HCT116 (cell line): ENCODE measurements around the gene HOXC12. TPM values are rescaled to one million over a fixed set of nuclear protein-coding genes. Genes with fewer than 3 reads are reported as not detected.

ENCODE experiments used
- ATAC-seq: fragments of 200-7000 bp; cut with Tn5 transposase; 2 replicates; pipeline ENCODE4 v1.9.1; 2020; ENCODE audit warnings: mild to moderate bottlenecking, moderate library complexity
- BruUV-seq: library from RNA; stranded (reverse); fragments of 400-500 nt; replicated peaks from 2 replicates; lab custom pipeline; 2021; lab: Mats Ljungman, UMichigan
- CTCF ChIA-PET: fragments of 300-600 bp; sonication (Branson Sonifier 250); formaldehyde crosslinking; loops from one replicate; lab custom pipeline; 2021; ENCODE audit warnings: antibody characterized with exemption; lab: Charles Lee
- POLR2A ChIA-PET: fragments of 300-600, 350-600 bp; sonication (Branson Sonifier 250); formaldehyde crosslinking; loops from one replicate; lab custom pipeline; 2021; ENCODE audit warnings: antibody characterized with exemption; lab: Charles Lee
- RAD21 ChIA-PET, 2 experiments: fragments of 300-600 bp; sonication (Branson Sonifier 250); formaldehyde crosslinking; loops; one replicate each; lab custom pipeline; 2023; ENCODE audit warnings: low total read pairs in 2 of 2; ENCODE audit not compliant: uncharacterized antibody in 2 of 2, unreplicated experiment in 2 of 2, low non-redundant PET in 1 of 2; lab: Charles Lee
- DNase-seq: peaks from one replicate; pipeline ENCODE4 v3.0.0-alpha.2; 2010; ENCODE audit warnings: low read depth, low spot score
- H2AFZ ChIP-seq: fragments of 200-600 bp; shearing (Covaris generic), sonication (generic); 2 replicates; pipeline ENCODE4 v1.6.1; 2017; ENCODE audit warnings: low read depth, mixed run types, mixed read lengths, antibody characterized with exemption, low read length; ENCODE audit not compliant: poor library complexity, severe bottlenecking
- H3K27ac ChIP-seq: 2 replicates; pipeline ENCODE4 v1.5.1; 2012; ENCODE audit warnings: low read depth, low read length
- H3K27me3 ChIP-seq: fragments of 200-600 bp; sonication (generic); 2 replicates; pipeline ENCODE4 v1.6.1; 2016; ENCODE audit warnings: mixed run types, low read length, mixed read lengths; ENCODE audit not compliant: insufficient read depth
- H3K36me3 ChIP-seq, 2 experiments: fragments of 200-500 bp in 1 of 2; fragments of 200-600 bp in 1 of 2; sonication (Bioruptor generic) in 1 of 2; sonication (generic) in 1 of 2; 2 replicates each; pipeline versions ENCODE4 v1.5.1 to v1.6.1; 2014 to 2016; ENCODE audit warnings: low read length in 2 of 2, inconsistent platforms in 1 of 2, mixed read lengths in 1 of 2, mixed run types in 1 of 2; ENCODE audit not compliant: insufficient read depth in 2 of 2, control insufficient read depth in 1 of 2
- H3K4me1 ChIP-seq, 2 experiments: fragments of 200-600 bp in 1 of 2; sonication (generic) in 1 of 2; 2 replicates each; pipeline versions ENCODE4 v1.5.1 to v1.6.1; 2012 to 2017; ENCODE audit warnings: low read length in 2 of 2, inconsistent platforms in 1 of 2, mild to moderate bottlenecking in 1 of 2, mixed read lengths in 1 of 2, mixed run types in 1 of 2, moderate library complexity in 1 of 2; ENCODE audit not compliant: insufficient read depth in 2 of 2, control insufficient read depth in 1 of 2
- H3K4me2 ChIP-seq: fragments of 200-600 bp; sonication (generic); 2 replicates; pipeline ENCODE4 v1.6.1; 2017; ENCODE audit warnings: mixed run types, low read length, mixed read lengths
- H3K4me3 ChIP-seq, 2 experiments: fragments of 200-600 bp in 1 of 2; sonication (generic) in 1 of 2; replicated peaks in 1 of 2; 2 replicates each; pipeline ENCODE4 v1.5.1; 2011 to 2016; ENCODE audit warnings: low read length in 2 of 2, control low read depth in 1 of 2, low read depth in 1 of 2, mild to moderate bottlenecking in 1 of 2, mixed read lengths in 1 of 2, mixed run types in 1 of 2
- H3K79me2 ChIP-seq: fragments of 200-600 bp; sonication (generic); 2 replicates; pipeline ENCODE4 v1.6.1; 2017; ENCODE audit warnings: mild to moderate bottlenecking, mixed run types, low read length, moderate library complexity, mixed read lengths; ENCODE audit not compliant: insufficient read depth
- H3K9ac ChIP-seq: fragments of 200-600 bp; sonication (generic); 2 replicates; pipeline ENCODE4 v1.6.1; 2016; ENCODE audit warnings: low read length, mixed read lengths
- H3K9me2 ChIP-seq: fragments of 200-600 bp; sonication (generic), shearing (Covaris generic); 2 replicates; pipeline ENCODE4 v1.6.1; 2017; ENCODE audit warnings: mixed run types, mild to moderate bottlenecking, moderate library complexity; ENCODE audit not compliant: insufficient read depth
- H3K9me3 ChIP-seq, 2 experiments: fragments of 200-500 bp in 1 of 2; fragments of 200-600 bp in 1 of 2; sonication (Bioruptor generic) in 1 of 2; sonication (generic) in 1 of 2; 2 replicates each; pipeline ENCODE4 v1.6.1; 2014 to 2017; ENCODE audit warnings: low read length in 2 of 2, mixed read lengths in 2 of 2, inconsistent platforms in 1 of 2, low read depth in 1 of 2, mild to moderate bottlenecking in 1 of 2, mixed run types in 1 of 2, moderate library complexity in 1 of 2; ENCODE audit not compliant: control insufficient read depth in 1 of 2, insufficient read depth in 1 of 2
- H4K20me1 ChIP-seq: fragments of 200-600 bp; sonication (generic), shearing (Covaris generic); 2 replicates; pipeline ENCODE4 v1.6.1; 2017; ENCODE audit warnings: mixed run types, mild to moderate bottlenecking, moderate library complexity; ENCODE audit not compliant: insufficient read depth
- CBX3 ChIP-seq: IDR thresholded peaks from 2 replicates; pipeline ENCODE4 v1.6.1; 2012; ENCODE audit warnings: low read depth
- EGR1 ChIP-seq: IDR thresholded peaks from 2 replicates; pipeline ENCODE4 v1.6.1; 2012; ENCODE audit warnings: low read depth
- EZH2 ChIP-seq: fragments of 200-600 bp; sonication (generic); IDR thresholded peaks from 2 replicates; pipeline ENCODE4 v1.6.1; 2017; ENCODE audit warnings: antibody characterized with exemption, mixed run types
- FOSL1 ChIP-seq: IDR thresholded peaks from 2 replicates; pipeline ENCODE4 v1.6.1; 2012; ENCODE audit warnings: low read depth
- JUND ChIP-seq: IDR thresholded peaks from 2 replicates; pipeline ENCODE4 v1.6.1; 2012
- POLR2A ChIP-seq: IDR thresholded peaks from 2 replicates; pipeline ENCODE4 v1.7.0; 2011; ENCODE audit warnings: borderline replicate concordance; ENCODE audit not compliant: insufficient read depth, insufficient read length; ENCODE audit errors: extremely low read depth
- POLR2AphosphoS5 ChIP-seq: IDR thresholded peaks from 2 replicates; pipeline ENCODE4 v1.6.1; 2011; ENCODE audit warnings: mild to moderate bottlenecking, low read depth, low read length, moderate library complexity
- RAD21 ChIP-seq: IDR thresholded peaks from 2 replicates; pipeline ENCODE4 v1.6.1; 2012; ENCODE audit warnings: low read depth, mild to moderate bottlenecking
- SIN3A ChIP-seq: IDR thresholded peaks from 2 replicates; pipeline ENCODE4 v1.6.1; 2012; ENCODE audit warnings: low read depth
- SP1 ChIP-seq: IDR thresholded peaks from 2 replicates; pipeline ENCODE4 v1.6.1; 2012; ENCODE audit warnings: low read depth
- SRF ChIP-seq: IDR thresholded peaks from 2 replicates; pipeline ENCODE4 v1.6.1; 2012; ENCODE audit warnings: low read depth
- TCF7L2 ChIP-seq: IDR thresholded peaks from 2 replicates; pipeline ENCODE4 v1.7.0; 2011; ENCODE audit warnings: borderline replicate concordance, inconsistent platforms; ENCODE audit not compliant: insufficient read depth, insufficient read length; ENCODE audit errors: extremely low read depth
- YY1 ChIP-seq: IDR thresholded peaks from 2 replicates; pipeline ENCODE4 v1.6.1; 2011; ENCODE audit warnings: low read length, low read depth, moderate library complexity, mild to moderate bottlenecking; ENCODE audit not compliant: insufficient replicate concordance; ENCODE audit errors: extremely low read depth
- ZFX ChIP-seq: fragments of 450-650 bp; IDR thresholded peaks from 2 replicates; pipeline ENCODE4 v1.6.1; 2017
- ZNF274 ChIP-seq: fragments of 200-500 bp; sonication (Bioruptor generic); IDR thresholded peaks from 2 replicates; pipeline ENCODE4 v1.6.1; 2014; ENCODE audit warnings: mild to moderate bottlenecking, low read depth, low read length, inconsistent platforms
- intact Hi-C: fragments of 100-400 bp; cut with micrococcal nuclease; formaldehyde crosslinking; loops from 2 replicates; pipeline ENCODE4 v1.10.0; 2022
- total RNA-seq: library from RNA; stranded (reverse); gene quantifications from one replicate; pipeline ENCODE4 v1.2.1, GENCODE V29; 2021; ENCODE audit not compliant: unreplicated experiment
- TF ChIP-seq, protein P1 (sequence below): IDR thresholded peaks from 2 replicates; pipeline ENCODE4 v1.6.1; 2012
- TF ChIP-seq, protein P2 (sequence below): IDR thresholded peaks from 2 replicates; pipeline ENCODE4 v1.6.1; 2011; ENCODE audit warnings: mild to moderate bottlenecking, low read length, moderate library complexity; ENCODE audit not compliant: insufficient replicate concordance; ENCODE audit errors: extremely low read depth
- TF ChIP-seq, protein P3 (sequence below): IDR thresholded peaks from 2 replicates; pipeline ENCODE4 v1.6.1; 2012
- TF ChIP-seq, protein P4 (sequence below): IDR thresholded peaks from 2 replicates; pipeline ENCODE4 v1.6.1; 2012; ENCODE audit warnings: low read depth

The HOXC12 gene
- total RNA-seq, 1 experiment from 2014 or later, result not detected

DNA sequence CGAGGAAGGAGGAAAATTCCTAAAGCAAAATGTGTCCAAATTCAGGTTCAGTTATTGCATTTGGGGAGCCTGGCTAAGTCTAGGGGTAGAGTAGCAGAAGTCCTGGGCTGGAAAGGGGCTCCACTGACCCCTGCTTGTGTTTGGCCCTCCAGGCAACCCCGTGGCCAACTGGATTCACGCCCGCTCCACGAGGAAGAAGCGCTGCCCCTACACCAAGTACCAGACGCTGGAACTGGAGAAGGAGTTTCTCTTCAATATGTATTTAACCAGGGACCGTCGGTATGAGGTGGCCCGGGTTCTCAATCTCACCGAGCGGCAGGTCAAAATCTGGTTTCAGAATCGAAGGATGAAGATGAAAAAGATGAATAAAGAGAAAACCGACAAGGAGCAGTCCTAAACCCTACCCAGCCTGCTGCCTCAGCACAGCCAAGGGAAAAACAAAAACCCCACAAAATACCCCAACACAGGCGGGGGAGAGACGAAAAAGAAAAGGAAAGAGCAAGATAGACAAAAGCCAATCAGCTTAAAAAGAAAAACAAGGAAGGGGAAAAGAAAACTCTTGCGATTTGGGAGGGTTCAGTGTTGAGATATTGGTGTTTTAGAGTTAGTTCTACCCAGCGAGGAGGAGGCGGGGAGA is 47.7 kb downstream of the HOXC12 start:
- no TSS peak for BruUV-seq
- ChIA-PET RAD21 (no interaction called here), POLR2A (no interaction called here), CTCF (interaction anchor here (1.0 to 2.2 kb wide), 4 partner anchors 17 to 199 kb away, joined by 3 to 8 read pairs (median 6); partner anchors contain the start of gene HOXC10)
- intact Hi-C loops, result no loop called here
- Histone ChIP-seq H3K27ac (no peak overlapping the region), H3K9me3 (no peaks in the 10 kb centered on the region), H2AFZ (no peak overlapping the region), H3K27me3 (no peaks in the 10 kb centered on the region), H3K9me2 (no peaks in the 10 kb centered on the region), H3K79me2 (peaks cover 31% of the 10 kb centered on the region), H3K4me2 (no peak overlapping the region), H4K20me1 (no peaks in the 10 kb centered on the region), H3K9ac (no peak overlapping the region), H3K36me3 (peaks cover 0 to 6% of the 10 kb centered on the region in 2 experiments; a peak in 1 of 4 replicates), H3K4me1 (peaks cover 13 to 32% of the 10 kb centered on the region in 2 experiments), H3K4me3 (no peak overlapping the region)
- TF ChIP-seq POLR2A (no peak), JUND (no peak), EZH2 (no peak), YY1 (no peak), SRF (no peak), TCF7L2 (no peak), RAD21 (no peak), ZNF274 (no peak), POLR2AphosphoS5 (no peak), ZFX (no peak), EGR1 (no peak), FOSL1 (no peak), SP1 (no peak), SIN3A (no peak), CBX3 (no peak)
- TF ChIP-seq, protein P1, sequence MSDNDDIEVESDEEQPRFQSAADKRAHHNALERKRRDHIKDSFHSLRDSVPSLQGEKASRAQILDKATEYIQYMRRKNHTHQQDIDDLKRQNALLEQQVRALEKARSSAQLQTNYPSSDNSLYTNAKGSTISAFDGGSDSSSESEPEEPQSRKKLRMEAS, result no peak
- TF ChIP-seq, protein P2, sequence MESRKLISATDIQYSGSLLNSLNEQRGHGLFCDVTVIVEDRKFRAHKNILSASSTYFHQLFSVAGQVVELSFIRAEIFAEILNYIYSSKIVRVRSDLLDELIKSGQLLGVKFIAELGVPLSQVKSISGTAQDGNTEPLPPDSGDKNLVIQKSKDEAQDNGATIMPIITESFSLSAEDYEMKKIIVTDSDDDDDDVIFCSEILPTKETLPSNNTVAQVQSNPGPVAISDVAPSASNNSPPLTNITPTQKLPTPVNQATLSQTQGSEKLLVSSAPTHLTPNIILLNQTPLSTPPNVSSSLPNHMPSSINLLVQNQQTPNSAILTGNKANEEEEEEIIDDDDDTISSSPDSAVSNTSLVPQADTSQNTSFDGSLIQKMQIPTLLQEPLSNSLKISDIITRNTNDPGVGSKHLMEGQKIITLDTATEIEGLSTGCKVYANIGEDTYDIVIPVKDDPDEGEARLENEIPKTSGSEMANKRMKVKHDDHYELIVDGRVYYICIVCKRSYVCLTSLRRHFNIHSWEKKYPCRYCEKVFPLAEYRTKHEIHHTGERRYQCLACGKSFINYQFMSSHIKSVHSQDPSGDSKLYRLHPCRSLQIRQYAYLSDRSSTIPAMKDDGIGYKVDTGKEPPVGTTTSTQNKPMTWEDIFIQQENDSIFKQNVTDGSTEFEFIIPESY, result no peak
- TF ChIP-seq, protein P3, sequence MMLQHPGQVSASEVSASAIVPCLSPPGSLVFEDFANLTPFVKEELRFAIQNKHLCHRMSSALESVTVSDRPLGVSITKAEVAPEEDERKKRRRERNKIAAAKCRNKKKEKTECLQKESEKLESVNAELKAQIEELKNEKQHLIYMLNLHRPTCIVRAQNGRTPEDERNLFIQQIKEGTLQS, result no peak
- TF ChIP-seq, protein P4, sequence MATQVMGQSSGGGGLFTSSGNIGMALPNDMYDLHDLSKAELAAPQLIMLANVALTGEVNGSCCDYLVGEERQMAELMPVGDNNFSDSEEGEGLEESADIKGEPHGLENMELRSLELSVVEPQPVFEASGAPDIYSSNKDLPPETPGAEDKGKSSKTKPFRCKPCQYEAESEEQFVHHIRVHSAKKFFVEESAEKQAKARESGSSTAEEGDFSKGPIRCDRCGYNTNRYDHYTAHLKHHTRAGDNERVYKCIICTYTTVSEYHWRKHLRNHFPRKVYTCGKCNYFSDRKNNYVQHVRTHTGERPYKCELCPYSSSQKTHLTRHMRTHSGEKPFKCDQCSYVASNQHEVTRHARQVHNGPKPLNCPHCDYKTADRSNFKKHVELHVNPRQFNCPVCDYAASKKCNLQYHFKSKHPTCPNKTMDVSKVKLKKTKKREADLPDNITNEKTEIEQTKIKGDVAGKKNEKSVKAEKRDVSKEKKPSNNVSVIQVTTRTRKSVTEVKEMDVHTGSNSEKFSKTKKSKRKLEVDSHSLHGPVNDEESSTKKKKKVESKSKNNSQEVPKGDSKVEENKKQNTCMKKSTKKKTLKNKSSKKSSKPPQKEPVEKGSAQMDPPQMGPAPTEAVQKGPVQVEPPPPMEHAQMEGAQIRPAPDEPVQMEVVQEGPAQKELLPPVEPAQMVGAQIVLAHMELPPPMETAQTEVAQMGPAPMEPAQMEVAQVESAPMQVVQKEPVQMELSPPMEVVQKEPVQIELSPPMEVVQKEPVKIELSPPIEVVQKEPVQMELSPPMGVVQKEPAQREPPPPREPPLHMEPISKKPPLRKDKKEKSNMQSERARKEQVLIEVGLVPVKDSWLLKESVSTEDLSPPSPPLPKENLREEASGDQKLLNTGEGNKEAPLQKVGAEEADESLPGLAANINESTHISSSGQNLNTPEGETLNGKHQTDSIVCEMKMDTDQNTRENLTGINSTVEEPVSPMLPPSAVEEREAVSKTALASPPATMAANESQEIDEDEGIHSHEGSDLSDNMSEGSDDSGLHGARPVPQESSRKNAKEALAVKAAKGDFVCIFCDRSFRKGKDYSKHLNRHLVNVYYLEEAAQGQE, result no peak
- DNase-seq, result no peak
- ATAC-seq, result no peak
